Measurements from ENCODE around the gene CHST11. TPM values are rescaled to one million over a fixed set of nuclear protein-coding genes. Genes with fewer than 3 reads are reported as not detected.
"Not testable (repeated sequence)": the region's sequence is repeated elsewhere in the genome, so short reads cannot be mapped to it uniquely, and the experiment has no call there.

CHST11 gene
- total RNA-seq, 1 experiment from 2014 or later = 1.1 TPM

- Mint-ChIP-seq H3K4me3 (ENCODE audit: low read depth, unreplicated experiment) (no peak overlapping the region), H3K27ac (ENCODE audit: unreplicated experiment) (no peak overlapping the region), H3K36me3 (ENCODE audit: insufficient read depth, unreplicated experiment) (no peaks in the 10 kb centered on the region), H3K27me3 (ENCODE audit: unreplicated experiment) (peaks cover 86% of the 10 kb centered on the region), H3K4me1 (ENCODE audit: low read depth, unreplicated experiment) (no peaks in the 10 kb centered on the region), H3K9me3 (ENCODE audit: low read depth, unreplicated experiment) (peaks cover 2% of the 10 kb centered on the region)
- CTCF ChIA-PET = no interaction called here
- no TSS peak for BruUV-seq (replicated peaks)
- TF ChIP-seq CTCF (IDR thresholded peaks at IDR 0.05; ENCODE audit: unreplicated experiment) = no peak
- no peak for DNase-seq
- intact Hi-C loops (cut with micrococcal nuclease; ENCODE audit: unreplicated experiment) = no loop called here
Observed at GRCh38 chr12:104557488-104558195, 100.9 kb downstream of the CHST11 start.

GRCh38 chr12:104560881-104561280 is 104.1 kb downstream of the CHST11 start:
- no TSS peak for BruUV-seq (replicated peaks)
- intact Hi-C loops (cut with micrococcal nuclease; ENCODE audit: unreplicated experiment) = no loop called here
- DNase-seq = no peak

GRCh38 chr12:104562763-104563162 is 106.0 kb downstream of the CHST11 start:
- Mint-ChIP-seq H3K4me1 (ENCODE audit: low read depth, unreplicated experiment) (no peaks in the 10 kb centered on the region), H3K27me3 (ENCODE audit: unreplicated experiment) (peaks cover 70% of the 10 kb centered on the region), H3K36me3 (ENCODE audit: insufficient read depth, unreplicated experiment) (no peaks in the 10 kb centered on the region), H3K27ac (ENCODE audit: unreplicated experiment) (no peak overlapping the region), H3K4me3 (ENCODE audit: low read depth, unreplicated experiment) (no peak overlapping the region), H3K9me3 (ENCODE audit: low read depth, unreplicated experiment) (no peaks in the 10 kb centered on the region)
- no TSS peak for BruUV-seq (replicated peaks)
- intact Hi-C loops (cut with micrococcal nuclease; ENCODE audit: unreplicated experiment) = no loop called here
- no peak for DNase-seq
- CTCF ChIA-PET = no interaction called here
- no peak for TF ChIP-seq CTCF (IDR thresholded peaks at IDR 0.05; ENCODE audit: unreplicated experiment)

More at GRCh38 chr12:104560881-104561280, 104.1 kb downstream of the CHST11 start:
- CTCF ChIA-PET = no interaction called here
- Mint-ChIP-seq H3K4me3 (ENCODE audit: low read depth, unreplicated experiment) (no peak overlapping the region), H3K27ac (ENCODE audit: unreplicated experiment) (no peak overlapping the region), H3K36me3 (ENCODE audit: insufficient read depth, unreplicated experiment) (no peaks in the 10 kb centered on the region), H3K9me3 (ENCODE audit: low read depth, unreplicated experiment) (no peaks in the 10 kb centered on the region), H3K27me3 (ENCODE audit: unreplicated experiment) (peaks cover 69% of the 10 kb centered on the region), H3K4me1 (ENCODE audit: low read depth, unreplicated experiment) (no peaks in the 10 kb centered on the region)
- no peak for TF ChIP-seq CTCF (IDR thresholded peaks at IDR 0.05; ENCODE audit: unreplicated experiment)

GRCh38 chr12:104564662-104565061 is 107.9 kb downstream of the CHST11 start:
- DNase-seq; BruUV-seq (replicated peaks); H3K27ac Mint-ChIP-seq (ENCODE audit: unreplicated experiment); H3K4me1 Mint-ChIP-seq (ENCODE audit: low read depth, unreplicated experiment); H3K9me3 Mint-ChIP-seq (ENCODE audit: low read depth, unreplicated experiment); H3K4me3 Mint-ChIP-seq (ENCODE audit: low read depth, unreplicated experiment); H3K36me3 Mint-ChIP-seq (ENCODE audit: insufficient read depth, unreplicated experiment); CTCF ChIA-PET; intact Hi-C loops (cut with micrococcal nuclease; ENCODE audit: unreplicated experiment): not testable (repeated sequence)
- H3K27me3 Mint-ChIP-seq (ENCODE audit: unreplicated experiment) = peaks cover 74% of the 10 kb centered on the region

GRCh38 chr12:104565606-104566243 is 109.0 kb downstream of the CHST11 start:
- Mint-ChIP-seq H3K4me3 (ENCODE audit: low read depth, unreplicated experiment) (no peak overlapping the region), H3K9me3 (ENCODE audit: low read depth, unreplicated experiment) (no peaks in the 10 kb centered on the region), H3K4me1 (ENCODE audit: low read depth, unreplicated experiment) (no peaks in the 10 kb centered on the region), H3K36me3 (ENCODE audit: insufficient read depth, unreplicated experiment) (no peaks in the 10 kb centered on the region), H3K27ac (ENCODE audit: unreplicated experiment) (no peak overlapping the region), H3K27me3 (ENCODE audit: unreplicated experiment) (peaks cover 74% of the 10 kb centered on the region)
- no TSS peak for BruUV-seq (replicated peaks)
- no peak for TF ChIP-seq CTCF (IDR thresholded peaks at IDR 0.05; ENCODE audit: unreplicated experiment)
- CTCF ChIA-PET = no interaction called here
- no peak for DNase-seq
- intact Hi-C loops (cut with micrococcal nuclease; ENCODE audit: unreplicated experiment) = no loop called here
